Measurements from ENCODE around the gene ATP5PO. TPM values are rescaled to one million over a fixed set of nuclear protein-coding genes. Genes with fewer than 3 reads are reported as not detected.
A peak's percentile ranks its signal among the peaks of the same experiment; 100 is the strongest.

Gene ATP5PO
- total and polyA plus RNA-seq, 11 donors: 472 to 2,204 (median 745) TPM

- no peaks in the 10 kb centered on the region for H3K27me3 ChIP-seq
- WGBS, 4 donors: 80 to 87% (median 82%) methylated on average over 5 of the region's 5 CpGs
- no peak for DNase-seq
- intact Hi-C loops (cut with DNase I): loop anchor here in 5 of 10 donors (5.0 to 10.0 kb wide), 2 partner anchors 252 to 255 kb away; partner anchors contain the start of genes CRYZL1 (in 5 of the 5) and ITSN1 (in 5 of the 5)
- H3K4me3 ChIP-seq: no peak overlapping the region
- H3K27ac ChIP-seq: no peak overlapping the region
- H3K4me1 ChIP-seq: peaks cover 0 to 20% (median 4%) of the 10 kb centered on the region in 12 donors
- no peak for ATAC-seq
- TF ChIP-seq POLR2A (IDR thresholded peaks at IDR 0.05): no peak
- no peak for TF ChIP-seq CTCF (IDR thresholded peaks at IDR 0.05)
- no peaks in the 10 kb centered on the region for H3K9me3 ChIP-seq
- peaks cover 0 to 28% (median 16%) of the 10 kb centered on the region in 9 donors for H3K36me3 ChIP-seq
These were observed 18.5 kb downstream of the ATP5PO start for GRCh38 chr21:33897098-33897497.

GRCh38 chr21:33896691-33897090, 18.9 kb downstream of the ATP5PO start:
- Histone ChIP-seq H3K4me1 (peaks cover 0 to 20% (median 4%) of the 10 kb centered on the region in 12 donors), H3K27me3 (no peaks in the 10 kb centered on the region), H3K27ac (no peak overlapping the region), H3K36me3 (peaks cover 0 to 23% (median 12%) of the 10 kb centered on the region in 9 donors), H3K9me3 (no peaks in the 10 kb centered on the region), H3K4me3 (no peak overlapping the region)
- intact Hi-C loops (cut with DNase I): loop anchor here in 5 of 10 donors (5.0 to 10.0 kb wide), 2 partner anchors 252 to 254 kb away; partner anchors contain the start of genes CRYZL1 (in 5 of the 5) and ITSN1 (in 5 of the 5)
- DNase-seq (no peak), ATAC-seq (no peak)
- WGBS, 4 donors: 74 to 86% (median 83%) methylated on average over 6 of the region's 6 CpGs
- TF ChIP-seq POLR2A (IDR thresholded peaks at IDR 0.05) (no peak), CTCF (IDR thresholded peaks at IDR 0.05) (no peak)

- Histone ChIP-seq H3K4me1 (peaks cover 0 to 17% (median 4%) of the 10 kb centered on the region in 12 donors), H3K27ac (no peak overlapping the region), H3K36me3 (peaks cover 0 to 10% (median 3%) of the 10 kb centered on the region in 9 donors), H3K4me3 (peak overlapping the region in 2 of 12 donors; percentile 51 to 53), H3K9me3 (no peaks in the 10 kb centered on the region), H3K27me3 (no peaks in the 10 kb centered on the region)
- DNase-seq: no peak
- intact Hi-C loops (cut with DNase I): loop anchor here in 5 of 10 donors (5.0 to 10.0 kb wide), 2 partner anchors 251 to 253 kb away; partner anchors contain the start of genes CRYZL1 (in 5 of the 5) and ITSN1 (in 5 of the 5)
- no peak for TF ChIP-seq POLR2A (IDR thresholded peaks at IDR 0.05)
- no peak for TF ChIP-seq CTCF (IDR thresholded peaks at IDR 0.05)
- 81 to 90% (median 83%) methylated on average over 28 of the region's 28 CpGs for WGBS, 4 donors
- ATAC-seq: peak in 1 of 4 donors; percentile 8
These were observed 20.2 kb downstream of the ATP5PO start for GRCh38 chr21:33895356-33895755.

GRCh38 chr21:33894736-33895288, 20.8 kb downstream of the ATP5PO start:
- H3K9me3 ChIP-seq: no peaks in the 10 kb centered on the region
- TF ChIP-seq POLR2A (IDR thresholded peaks at IDR 0.05): no peak
- peak; percentile 33 to 77 (median 59) for TF ChIP-seq CTCF (IDR thresholded peaks at IDR 0.05)
- peak; percentile 77 to 85 (median 77) for DNase-seq
- 3 to 4% (median 4%) methylated on average over 20 of the region's 20 CpGs for WGBS, 4 donors
- peak overlapping the region in 1 of 12 donors; percentile 6 for H3K27ac ChIP-seq
- H3K4me1 ChIP-seq: peaks cover 0 to 17% (median 4%) of the 10 kb centered on the region in 12 donors
- H3K4me3 ChIP-seq: peak overlapping the region in 10 of 12 donors; percentile 15 to 53 (median 40)
- peak; percentile 58 to 92 (median 88) for ATAC-seq
- peaks cover 0 to 5% (median 0%) of the 10 kb centered on the region in 9 donors for H3K36me3 ChIP-seq
- no peaks in the 10 kb centered on the region for H3K27me3 ChIP-seq
- intact Hi-C loops (cut with DNase I): loop anchor here in 8 of 10 donors (5.0 to 10.0 kb wide), 3 partner anchors 248 to 253 kb away; partner anchors contain the start of genes CRYZL1 (in 7 of the 8) and ITSN1 (in 7 of the 8)
